DMS153 treated with DMSO at 0.1 percent for 48 hours (cell line): Measurements from ENCODE around the gene TENM4.
"Not testable (repeated sequence)": the region's sequence is repeated elsewhere in the genome, so short reads cannot be mapped to it uniquely, and the experiment has no call there.

ENCODE experiments used
- DNase-seq: peaks from one replicate; lab custom pipeline; 2025; ENCODE audit not compliant: unreplicated experiment; lab: John Stamatoyannopoulos, UW

TENM4 gene

GRCh38 chr11:78633516-78634310, 807.1 kb downstream of the TENM4 start:
- no peak for DNase-seq

GRCh38 chr11:78630561-78631303, 810.1 kb downstream of the TENM4 start:
- DNase-seq, result no peak

GRCh38 chr11:78630155-78630554, 810.7 kb downstream of the TENM4 start:
- DNase-seq, result no peak

GRCh38 chr11:78622666-78623065, 818.2 kb downstream of the TENM4 start:
- DNase-seq, result no peak

GRCh38 chr11:78620159-78620558, 820.7 kb downstream of the TENM4 start:
- DNase-seq, result no peak

GRCh38 chr11:78615724-78616123, 825.1 kb downstream of the TENM4 start:
- no peak for DNase-seq

GRCh38 chr11:78613378-78613813, 827.4 kb downstream of the TENM4 start:
- no peak for DNase-seq

- no peak for DNase-seq
Measured at GRCh38 chr11:78612721-78613377, 828.0 kb downstream of the TENM4 start.

GRCh38 chr11:78609321-78609720, 831.5 kb downstream of the TENM4 start:
- not testable (repeated sequence) for DNase-seq

- no peak for DNase-seq
Measured at GRCh38 chr11:78607696-78608095, 833.1 kb downstream of the TENM4 start.

GRCh38 chr11:78606667-78607066, 834.2 kb downstream of the TENM4 start:
- DNase-seq, result no peak

- DNase-seq, result no peak
Measured at GRCh38 chr11:78605296-78605695, 835.5 kb downstream of the TENM4 start.

GRCh38 chr11:78603792-78604191, 837.0 kb downstream of the TENM4 start:
- DNase-seq, result no peak
